Lower leg skin (tissue), 4 donors: ENCODE data around the gene HAUS7. TPM values are rescaled to one million over a fixed set of nuclear protein-coding genes. Genes with fewer than 3 reads are reported as not detected.
A peak's percentile ranks its signal among the peaks of the same experiment; 100 is the strongest.

ENCODE experiments used
- DNase-seq, 2 donors: peaks; one replicate each; pipeline ENCODE4 v3.0.0-alpha.2; 2019; ENCODE audit warnings: low spot score in 2 of 2
- H3K4me3 ChIP-seq: fragments of 200-600 bp; sonication (generic); 2 replicates; pipeline ENCODE4 v1.5.1; 2017; ENCODE audit warnings: mild to moderate bottlenecking, low read depth; ENCODE audit not compliant: poor library complexity, severe bottlenecking
- CTCF ChIP-seq, 3 donors: fragments of 450-650 bp; IDR thresholded peaks; one replicate each; pipeline ENCODE4 v1.5.1; 2016; ENCODE audit warnings: antibody characterized with exemption in 3 of 3, mild to moderate bottlenecking in 3 of 3, moderate library complexity in 2 of 3
- POLR2A ChIP-seq, 2 donors: fragments of 450-650 bp; IDR thresholded peaks; one replicate each; pipeline ENCODE4 v1.6.1; 2016 to 2017; ENCODE audit warnings: antibody characterized with exemption in 2 of 2, mild to moderate bottlenecking in 1 of 2, moderate library complexity in 1 of 2
- WGBS, 2 donors: methylation state at CpG; one replicate each; pipeline ENCODE4 v1.1.5; 2018; 5-methylcytosine and 5-hydroxymethylcytosine counted together
- intact Hi-C: fragments of 100-400 bp; cut with DNase I; formaldehyde crosslinking; loops from one replicate; pipeline ENCODE4 v1.15.0; 2023; ENCODE audit warnings: low total_unique reads
- total RNA-seq, 4 donors: library from RNA; depleted of rRNA; stranded (reverse); fragments of >200 nt; gene quantifications; one replicate each; pipeline ENCODE4 v1.1.0, GENCODE V29; 2016

The HAUS7 gene
- total RNA-seq, 4 donors from 2014 or later: 2.7 to 24.2 (median 13.6) TPM

- no peak for DNase-seq
- peak overlapping the region; percentile 42 for H3K4me3 ChIP-seq
- WGBS, 2 donors: 5 to 37% methylated on average over 6 to 32 of the region's 32 CpGs
- intact Hi-C loops: no loop called here
- TF ChIP-seq CTCF (IDR thresholded peaks at IDR 0.05): no peak
- no peak for TF ChIP-seq POLR2A (IDR thresholded peaks at IDR 0.05)
These were observed 465 bp downstream of the HAUS7 start for GRCh38 chrX:153469811-153470410.

- no peak overlapping the region for H3K4me3 ChIP-seq
- intact Hi-C loops: no loop called here
- TF ChIP-seq POLR2A (IDR thresholded peaks at IDR 0.05) (no peak), CTCF (IDR thresholded peaks at IDR 0.05) (no peak)
- no peak for DNase-seq
- WGBS, 2 donors: 76% methylated on average over 5 to 12 of the region's 12 CpGs
These were observed 2.3 kb downstream of the HAUS7 start for GRCh38 chrX:153468008-153468580.

- DNase-seq: no peak
- TF ChIP-seq POLR2A (IDR thresholded peaks at IDR 0.05) (no peak), CTCF (IDR thresholded peaks at IDR 0.05) (no peak)
- intact Hi-C loops: no loop called here
- WGBS, 2 donors: 81 to 89% methylated on average over 15 to 19 of the region's 19 CpGs
- no peak overlapping the region for H3K4me3 ChIP-seq
These were observed 4.5 kb downstream of the HAUS7 start for GRCh38 chrX:153465691-153466380.

- TF ChIP-seq CTCF (IDR thresholded peaks at IDR 0.05): no peak
- TF ChIP-seq POLR2A (IDR thresholded peaks at IDR 0.05): no peak
- no peak for DNase-seq
- WGBS, 2 donors: 80 to 100% methylated on average over 1 to 5 of the region's 5 CpGs
- intact Hi-C loops: no loop called here
- no peak overlapping the region for H3K4me3 ChIP-seq
These were observed 6.3 kb downstream of the HAUS7 start for GRCh38 chrX:153464116-153464515.

GRCh38 chrX:153463556-153463955 is 6.8 kb downstream of the HAUS7 start:
- no peak overlapping the region for H3K4me3 ChIP-seq
- WGBS, 2 donors: 74 to 93% methylated on average over 12 of the region's 12 CpGs
- no peak for TF ChIP-seq POLR2A (IDR thresholded peaks at IDR 0.05)
- TF ChIP-seq CTCF (IDR thresholded peaks at IDR 0.05): no peak
- intact Hi-C loops: no loop called here
- no peak for DNase-seq
